ENCODE results near the gene NDRG3. TPM values are rescaled to one million over a fixed set of nuclear protein-coding genes. Genes with fewer than 3 reads are reported as not detected.

NDRG3 gene
- total and polyA plus RNA-seq, 4 donors, result 12.2 to 20.8 (median 17.7) TPM

DNA sequence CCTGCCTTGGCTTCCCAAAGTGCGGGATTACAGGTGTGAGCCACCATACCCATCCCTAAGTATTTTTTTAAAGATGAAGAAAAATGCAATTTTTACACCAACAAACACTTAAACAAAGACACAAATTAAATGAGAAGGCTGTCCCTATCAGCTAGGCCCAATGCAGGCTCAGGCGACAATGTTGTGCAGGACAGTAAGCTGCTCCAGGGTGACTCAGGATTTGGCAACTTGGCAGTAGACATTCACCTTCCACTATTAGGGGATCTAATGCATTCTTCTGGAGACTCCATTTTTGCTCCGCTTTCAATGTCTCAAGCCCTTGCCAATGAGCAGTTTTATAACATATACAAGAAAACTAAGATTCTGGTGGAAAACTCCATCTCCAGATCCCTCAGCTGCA, 19.7 kb downstream of the NDRG3 start:
- Histone ChIP-seq H3K36me3 (ENCODE audit: control insufficient read depth in 4 of 4, insufficient read depth in 4 of 4, low read length in 4 of 4) (peaks cover 0 to 4% (median 0%) of the 10 kb centered on the region in 4 donors), H3K27me3 (ENCODE audit: control insufficient read depth in 3 of 3, insufficient read depth in 3 of 3, low read length in 2 of 3) (no peaks in the 10 kb centered on the region), H3K4me3 (no peak overlapping the region), H3K27ac (ENCODE audit: low read depth in 1 of 2, low read length in 1 of 2) (no peak overlapping the region), H3K9me3 (ENCODE audit: control insufficient read depth in 4 of 4, insufficient read depth in 3 of 4, low read length in 3 of 4) (no peaks in the 10 kb centered on the region), H3K9ac (ENCODE audit: insufficient read depth in 1 of 2, low read length in 2 of 2) (no peak overlapping the region), H3K4me1 (ENCODE audit: control insufficient read depth in 5 of 5, insufficient read depth in 5 of 5, low read length in 5 of 5) (no peaks in the 10 kb centered on the region)
- 96 to 98% methylated on average over 3 of the region's 3 CpGs for WGBS, 2 donors
- no peak for DNase-seq
- no peak for ATAC-seq (ENCODE audit: insufficient read depth, low FRiP score)
- TF ChIP-seq, protein P1, sequence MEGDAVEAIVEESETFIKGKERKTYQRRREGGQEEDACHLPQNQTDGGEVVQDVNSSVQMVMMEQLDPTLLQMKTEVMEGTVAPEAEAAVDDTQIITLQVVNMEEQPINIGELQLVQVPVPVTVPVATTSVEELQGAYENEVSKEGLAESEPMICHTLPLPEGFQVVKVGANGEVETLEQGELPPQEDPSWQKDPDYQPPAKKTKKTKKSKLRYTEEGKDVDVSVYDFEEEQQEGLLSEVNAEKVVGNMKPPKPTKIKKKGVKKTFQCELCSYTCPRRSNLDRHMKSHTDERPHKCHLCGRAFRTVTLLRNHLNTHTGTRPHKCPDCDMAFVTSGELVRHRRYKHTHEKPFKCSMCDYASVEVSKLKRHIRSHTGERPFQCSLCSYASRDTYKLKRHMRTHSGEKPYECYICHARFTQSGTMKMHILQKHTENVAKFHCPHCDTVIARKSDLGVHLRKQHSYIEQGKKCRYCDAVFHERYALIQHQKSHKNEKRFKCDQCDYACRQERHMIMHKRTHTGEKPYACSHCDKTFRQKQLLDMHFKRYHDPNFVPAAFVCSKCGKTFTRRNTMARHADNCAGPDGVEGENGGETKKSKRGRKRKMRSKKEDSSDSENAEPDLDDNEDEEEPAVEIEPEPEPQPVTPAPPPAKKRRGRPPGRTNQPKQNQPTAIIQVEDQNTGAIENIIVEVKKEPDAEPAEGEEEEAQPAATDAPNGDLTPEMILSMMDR (IDR thresholded peaks at IDR 0.05; ENCODE audit: control extremely low read depth, extremely low read depth), result no peak

DNA sequence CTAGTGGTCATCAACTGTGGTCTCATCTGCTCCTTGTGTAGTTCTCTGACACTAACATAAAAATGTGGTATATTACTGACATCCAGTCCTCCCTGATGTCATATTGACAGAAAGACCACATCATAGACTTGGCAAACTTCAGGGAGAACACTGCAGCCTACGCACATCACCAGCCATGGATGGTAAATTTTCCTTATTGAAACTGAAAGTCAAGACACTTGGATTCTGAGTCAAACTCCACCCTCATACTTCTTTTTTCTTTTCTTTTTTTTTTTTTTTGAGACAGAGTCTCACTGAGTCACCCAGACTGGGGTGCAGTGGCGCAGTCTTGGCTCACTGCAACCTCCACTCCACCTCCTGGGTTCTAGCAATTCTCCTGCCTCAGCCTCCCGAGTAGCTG, 25.4 kb downstream of the NDRG3 start:
- ATAC-seq (ENCODE audit: insufficient read depth, low FRiP score) (no peak), DNase-seq (no peak)
- Histone ChIP-seq H3K27ac (ENCODE audit: low read depth in 1 of 2, low read length in 1 of 2) (no peak overlapping the region), H3K9ac (ENCODE audit: insufficient read depth in 1 of 2, low read length in 2 of 2) (no peak overlapping the region), H3K4me3 (no peak overlapping the region), H3K27me3 (ENCODE audit: control insufficient read depth in 3 of 3, insufficient read depth in 3 of 3, low read length in 2 of 3) (no peaks in the 10 kb centered on the region), H3K4me1 (ENCODE audit: control insufficient read depth in 5 of 5, insufficient read depth in 5 of 5, low read length in 5 of 5) (no peaks in the 10 kb centered on the region), H3K36me3 (ENCODE audit: control insufficient read depth in 4 of 4, insufficient read depth in 4 of 4, low read length in 4 of 4) (peaks cover 0 to 5% (median 0%) of the 10 kb centered on the region in 4 donors), H3K9me3 (ENCODE audit: control insufficient read depth in 4 of 4, insufficient read depth in 3 of 4, low read length in 3 of 4) (no peaks in the 10 kb centered on the region)
- TF ChIP-seq, protein P1 (IDR thresholded peaks at IDR 0.05; ENCODE audit: control extremely low read depth, extremely low read depth), result no peak
- 92 to 94% methylated on average over 3 of the region's 3 CpGs for WGBS, 2 donors

DNA sequence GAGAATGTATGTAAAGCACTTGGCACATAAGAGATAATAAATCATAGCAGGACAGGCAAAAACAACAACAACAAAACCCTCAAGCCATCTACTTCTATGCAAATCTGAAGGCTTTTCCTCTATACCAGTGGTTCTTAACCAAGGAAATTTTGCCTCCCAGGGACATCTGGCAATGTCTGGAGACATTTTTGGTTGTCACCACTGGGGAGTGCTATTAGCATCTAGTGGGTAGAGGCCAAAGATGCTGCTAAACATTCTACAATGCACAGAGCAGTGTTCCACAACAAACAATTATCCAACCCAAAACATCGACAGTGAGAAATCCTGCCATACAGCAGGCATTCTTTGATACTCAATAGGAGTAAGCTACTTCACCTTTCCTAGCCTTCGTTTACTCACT, 28.2 kb downstream of the NDRG3 start:
- H3K4me1 ChIP-seq (ENCODE audit: control insufficient read depth in 5 of 5, insufficient read depth in 5 of 5, low read length in 5 of 5), result no peaks in the 10 kb centered on the region
- H3K27ac ChIP-seq (ENCODE audit: low read depth in 1 of 2, low read length in 1 of 2), result no peak overlapping the region
- H3K9ac ChIP-seq (ENCODE audit: insufficient read depth in 1 of 2, low read length in 2 of 2), result no peak overlapping the region
- ATAC-seq (ENCODE audit: insufficient read depth, low FRiP score) (no peak), DNase-seq (peak in 1 of 3 donors; percentile 7)
- H3K9me3 ChIP-seq (ENCODE audit: control insufficient read depth in 4 of 4, insufficient read depth in 3 of 4, low read length in 3 of 4), result no peaks in the 10 kb centered on the region
- TF ChIP-seq, protein P1 (IDR thresholded peaks at IDR 0.05; ENCODE audit: control extremely low read depth, extremely low read depth), result no peak
- no peaks in the 10 kb centered on the region for H3K27me3 ChIP-seq (ENCODE audit: control insufficient read depth in 3 of 3, insufficient read depth in 3 of 3, low read length in 2 of 3)
- peaks cover 0 to 5% (median under 1%) of the 10 kb centered on the region in 4 donors for H3K36me3 ChIP-seq (ENCODE audit: control insufficient read depth in 4 of 4, insufficient read depth in 4 of 4, low read length in 4 of 4)
- H3K4me3 ChIP-seq, result no peak overlapping the region
- 91 to 95% methylated on average over 2 of the region's 2 CpGs for WGBS, 2 donors

DNA sequence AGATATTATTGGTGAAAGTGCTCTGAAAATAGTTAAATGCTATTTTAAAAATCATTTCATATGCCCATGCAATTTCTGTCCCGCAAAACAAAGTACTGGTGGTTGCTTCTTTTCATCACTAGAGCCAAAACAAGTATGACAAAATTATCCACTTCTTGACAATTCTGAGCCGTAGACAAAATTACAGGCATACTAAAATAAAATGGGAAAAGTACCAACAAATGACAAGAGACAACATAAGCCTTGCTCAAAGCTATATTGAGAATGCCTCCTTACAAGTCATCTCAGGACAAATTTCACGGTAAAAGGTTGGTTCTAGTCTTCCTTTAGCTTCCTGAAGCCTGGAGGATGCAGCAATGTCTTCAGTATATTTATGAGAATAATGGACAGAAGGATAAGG, 28.9 kb downstream of the NDRG3 start:
- no peak for ATAC-seq (ENCODE audit: insufficient read depth, low FRiP score)
- no peak overlapping the region for H3K27ac ChIP-seq (ENCODE audit: low read depth in 1 of 2, low read length in 1 of 2)
- WGBS, 2 donors, result 91 to 94% methylated on average over 3 of the region's 3 CpGs
- H3K4me3 ChIP-seq, result no peak overlapping the region
- DNase-seq, result no peak
- TF ChIP-seq, protein P1 (IDR thresholded peaks at IDR 0.05; ENCODE audit: control extremely low read depth, extremely low read depth), result no peak
- H3K4me1 ChIP-seq (ENCODE audit: control insufficient read depth in 5 of 5, insufficient read depth in 5 of 5, low read length in 5 of 5), result no peaks in the 10 kb centered on the region
- no peaks in the 10 kb centered on the region for H3K9me3 ChIP-seq (ENCODE audit: control insufficient read depth in 4 of 4, insufficient read depth in 3 of 4, low read length in 3 of 4)
- H3K36me3 ChIP-seq (ENCODE audit: control insufficient read depth in 4 of 4, insufficient read depth in 4 of 4, low read length in 4 of 4), result peaks cover 0 to 4% (median under 1%) of the 10 kb centered on the region in 4 donors
- no peaks in the 10 kb centered on the region for H3K27me3 ChIP-seq (ENCODE audit: control insufficient read depth in 3 of 3, insufficient read depth in 3 of 3, low read length in 2 of 3)
- H3K9ac ChIP-seq (ENCODE audit: insufficient read depth in 1 of 2, low read length in 2 of 2), result no peak overlapping the region

Measured in lung (tissue), 12 donors.